Measurements from ENCODE around the gene TMEM31. TPM values are rescaled to one million over a fixed set of nuclear protein-coding genes. Genes with fewer than 3 reads are reported as not detected.

Gene TMEM31
- total RNA-seq, 1 experiment from 2014 or later, result not detected

DNA sequence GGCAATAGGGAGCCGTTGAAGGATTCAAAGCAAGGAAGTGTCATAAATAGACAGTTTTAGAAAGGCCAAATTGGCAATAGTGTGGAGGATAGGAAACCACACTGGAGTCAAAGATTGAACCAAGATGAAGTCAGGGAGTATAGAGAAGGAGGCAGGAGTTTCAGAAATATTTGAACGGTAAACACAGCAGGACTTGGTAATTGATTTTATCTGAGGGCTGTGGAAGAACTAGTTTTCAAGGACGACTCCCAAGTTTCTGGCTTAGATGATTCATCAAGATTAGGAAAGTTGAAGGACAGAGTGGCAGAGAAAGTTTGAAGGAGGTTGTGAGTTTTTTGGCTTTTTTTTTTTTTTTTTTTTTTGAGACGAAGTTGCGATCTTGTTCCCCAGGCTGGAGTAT is 11.5 kb upstream of the TMEM31 start:
- Histone ChIP-seq H3K4me2 (ENCODE audit: low read length) (no peak overlapping the region), H3K4me3 (replicated peaks in 1 of 2; ENCODE audit: low read depth in 1 of 2, low read length in 2 of 2) (no peak overlapping the region), H3K4me1 (ENCODE audit: control insufficient read depth in 1 of 2, insufficient read depth in 2 of 2, low read length in 2 of 2) (no peaks in the 10 kb centered on the region), H3K9me3 (ENCODE audit: control insufficient read depth in 1 of 2, insufficient read depth in 1 of 2, low read depth in 1 of 2, low read length in 2 of 2) (no peaks in the 10 kb centered on the region), H3K9me2 (ENCODE audit: insufficient read depth) (no peaks in the 10 kb centered on the region), H4K20me1 (ENCODE audit: insufficient read depth) (no peaks in the 10 kb centered on the region), H3K27ac (ENCODE audit: low read depth, low read length) (no peak overlapping the region), H3K27me3 (ENCODE audit: insufficient read depth, low read length) (no peaks in the 10 kb centered on the region; the same call in 1 of the 2 replicates), H2AFZ (ENCODE audit: low read depth, low read length, poor library complexity, severe bottlenecking) (no peak overlapping the region), H3K36me3 (ENCODE audit: control insufficient read depth in 1 of 2, insufficient read depth in 2 of 2, low read length in 2 of 2) (no peaks in the 10 kb centered on the region), H3K9ac (ENCODE audit: low read length) (no peak overlapping the region), H3K79me2 (ENCODE audit: insufficient read depth, low read length) (no peaks in the 10 kb centered on the region)
- RAD21 ChIA-PET (ENCODE audit: low non-redundant PET in 1 of 2, low total read pairs in 2 of 2, uncharacterized antibody in 2 of 2, unreplicated experiment in 2 of 2), result no interaction called here
- no TSS peak for BruUV-seq (replicated peaks)
- DNase-seq (ENCODE audit: low read depth, low spot score) (no peak), ATAC-seq (no peak)
- CTCF ChIA-PET, result no interaction called here
- POLR2A ChIA-PET, result no interaction called here
- TF ChIP-seq SRF (IDR thresholded peaks at IDR 0.05; ENCODE audit: low read depth) (no peak), CBX3 (IDR thresholded peaks at IDR 0.05; ENCODE audit: low read depth) (no peak), JUND (IDR thresholded peaks at IDR 0.05) (no peak), SIN3A (IDR thresholded peaks at IDR 0.05; ENCODE audit: low read depth) (no peak), POLR2A (IDR thresholded peaks at IDR 0.05; ENCODE audit: borderline replicate concordance, extremely low read depth, insufficient read depth, insufficient read length) (no peak), CEBPB (IDR thresholded peaks at IDR 0.05; ENCODE audit: low read depth) (no peak), EZH2 (IDR thresholded peaks at IDR 0.05) (no peak), POLR2AphosphoS5 (IDR thresholded peaks at IDR 0.05; ENCODE audit: low read depth, low read length) (no peak), YY1 (IDR thresholded peaks at IDR 0.05; ENCODE audit: extremely low read depth, insufficient replicate concordance, low read depth, low read length) (no peak), ZNF274 (IDR thresholded peaks at IDR 0.05; ENCODE audit: low read depth, low read length) (no peak)
- TF ChIP-seq, protein P1, sequence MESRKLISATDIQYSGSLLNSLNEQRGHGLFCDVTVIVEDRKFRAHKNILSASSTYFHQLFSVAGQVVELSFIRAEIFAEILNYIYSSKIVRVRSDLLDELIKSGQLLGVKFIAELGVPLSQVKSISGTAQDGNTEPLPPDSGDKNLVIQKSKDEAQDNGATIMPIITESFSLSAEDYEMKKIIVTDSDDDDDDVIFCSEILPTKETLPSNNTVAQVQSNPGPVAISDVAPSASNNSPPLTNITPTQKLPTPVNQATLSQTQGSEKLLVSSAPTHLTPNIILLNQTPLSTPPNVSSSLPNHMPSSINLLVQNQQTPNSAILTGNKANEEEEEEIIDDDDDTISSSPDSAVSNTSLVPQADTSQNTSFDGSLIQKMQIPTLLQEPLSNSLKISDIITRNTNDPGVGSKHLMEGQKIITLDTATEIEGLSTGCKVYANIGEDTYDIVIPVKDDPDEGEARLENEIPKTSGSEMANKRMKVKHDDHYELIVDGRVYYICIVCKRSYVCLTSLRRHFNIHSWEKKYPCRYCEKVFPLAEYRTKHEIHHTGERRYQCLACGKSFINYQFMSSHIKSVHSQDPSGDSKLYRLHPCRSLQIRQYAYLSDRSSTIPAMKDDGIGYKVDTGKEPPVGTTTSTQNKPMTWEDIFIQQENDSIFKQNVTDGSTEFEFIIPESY (IDR thresholded peaks at IDR 0.05; ENCODE audit: extremely low read depth, insufficient replicate concordance, low read length), result no peak
- intact Hi-C loops (cut with micrococcal nuclease), result no loop called here

All from HCT116 (cell line).